ENCODE data around the gene CD302.
"Not testable (repeated sequence)": the region's sequence is repeated elsewhere in the genome, so short reads cannot be mapped to it uniquely, and the experiment has no call there.

CD302 gene

DNA sequence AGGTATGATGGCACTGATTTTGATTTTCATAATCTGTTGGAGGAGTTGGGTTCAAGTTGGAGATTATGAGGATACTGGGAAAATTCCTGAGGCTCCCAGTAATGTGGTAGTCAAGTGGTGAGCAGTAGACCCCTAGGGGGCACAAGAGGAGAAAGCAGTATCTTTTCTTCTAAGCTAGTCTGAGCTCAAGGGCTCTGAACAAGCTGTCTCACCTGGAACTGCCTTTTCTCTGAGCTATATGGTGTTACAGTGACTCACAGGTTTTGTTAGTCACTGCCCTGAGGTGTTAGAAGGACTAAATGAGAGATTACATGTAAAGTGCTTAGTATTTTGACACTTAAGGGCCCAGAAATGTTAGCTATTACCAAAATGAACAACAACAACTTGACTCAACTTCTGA lies 42.2 kb downstream of the CD302 start:
- FAIRE-seq (no peak), DNase-seq (ENCODE audit: insufficient read length, low spot score) (peak; percentile 44)

DNA sequence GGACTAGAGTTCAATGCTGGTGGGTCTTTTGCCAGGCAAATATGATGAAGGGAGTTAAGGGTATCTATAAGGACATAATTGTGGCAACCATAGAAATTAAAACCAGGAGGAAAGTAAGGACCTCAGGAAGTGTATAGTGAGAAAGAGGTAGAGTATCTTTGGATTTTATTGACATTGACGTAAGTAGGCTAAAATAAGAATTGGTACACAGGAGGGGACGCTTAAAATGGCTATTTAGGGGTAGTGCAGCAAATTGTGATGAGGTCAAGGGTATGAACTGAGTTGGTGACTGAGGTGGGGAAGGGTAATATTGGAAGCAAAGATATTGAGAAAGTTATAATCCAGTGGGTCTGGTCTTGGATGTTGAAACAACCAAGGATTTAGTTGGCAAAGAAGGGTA lies 43.0 kb downstream of the CD302 start:
- FAIRE-seq (no peak), DNase-seq (ENCODE audit: insufficient read length, low spot score) (no peak)

DNA sequence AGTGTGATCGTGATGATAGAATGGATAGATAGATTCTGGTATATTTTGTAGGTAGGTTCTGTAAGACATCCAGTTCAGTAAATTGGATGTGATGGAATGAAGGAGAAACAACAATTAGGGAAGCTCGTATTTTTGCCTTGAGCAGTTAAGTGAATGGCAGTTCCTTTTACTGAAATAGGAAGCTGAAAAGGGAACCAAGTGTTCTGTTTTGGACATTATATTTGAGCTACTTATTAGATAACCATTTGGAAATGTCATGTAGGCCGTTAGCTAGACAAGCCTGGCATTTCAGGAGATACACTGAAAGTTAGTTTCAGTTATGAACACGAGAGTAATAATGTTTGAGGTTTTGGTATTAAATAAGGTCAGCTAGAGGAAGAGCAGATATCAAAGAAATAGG lies 44.2 kb downstream of the CD302 start:
- FAIRE-seq (no peak), DNase-seq (ENCODE audit: insufficient read length, low spot score) (no peak)

DNA sequence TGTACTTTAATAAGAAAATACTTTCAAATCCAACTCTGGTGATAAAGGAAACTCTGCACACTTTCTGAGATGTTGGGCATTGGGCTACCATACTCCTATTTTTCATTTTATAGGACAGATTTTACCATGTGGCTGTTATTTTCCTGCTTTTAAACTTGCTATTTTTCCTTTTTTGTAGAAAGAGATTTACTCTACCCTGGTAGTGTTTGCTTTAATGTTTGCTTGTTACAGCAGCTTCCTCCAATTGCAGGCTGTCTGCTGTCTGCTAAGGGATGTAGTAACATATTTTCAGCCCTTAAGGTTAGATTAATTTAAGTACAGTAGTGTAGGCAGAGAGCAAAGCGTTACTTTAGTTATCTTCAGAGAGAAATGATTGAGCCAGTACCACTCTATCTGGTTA lies 47.1 kb downstream of the CD302 start:
- no peak for FAIRE-seq
- no peak for DNase-seq (ENCODE audit: insufficient read length, low spot score)

DNA sequence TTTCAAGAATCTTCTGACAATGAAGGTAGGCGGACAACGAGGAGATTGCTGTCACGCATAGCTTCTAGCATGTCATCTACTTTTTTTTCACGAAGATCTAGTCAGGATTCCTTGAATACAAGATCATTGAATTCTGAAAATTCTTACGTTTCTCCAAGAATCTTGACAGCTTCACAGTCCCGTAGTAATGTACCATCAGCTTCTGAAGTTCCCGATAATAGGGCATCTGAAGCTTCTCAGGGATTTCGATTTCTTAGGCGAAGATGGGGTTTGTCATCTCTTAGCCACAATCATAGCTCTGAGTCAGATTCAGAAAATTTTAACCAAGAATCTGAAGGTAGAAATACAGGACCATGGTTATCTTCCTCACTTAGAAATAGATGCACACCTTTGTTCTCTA lies 49.9 kb downstream of the CD302 start:
- no peak for DNase-seq (ENCODE audit: insufficient read length, low spot score)
- no peak for FAIRE-seq

DNA sequence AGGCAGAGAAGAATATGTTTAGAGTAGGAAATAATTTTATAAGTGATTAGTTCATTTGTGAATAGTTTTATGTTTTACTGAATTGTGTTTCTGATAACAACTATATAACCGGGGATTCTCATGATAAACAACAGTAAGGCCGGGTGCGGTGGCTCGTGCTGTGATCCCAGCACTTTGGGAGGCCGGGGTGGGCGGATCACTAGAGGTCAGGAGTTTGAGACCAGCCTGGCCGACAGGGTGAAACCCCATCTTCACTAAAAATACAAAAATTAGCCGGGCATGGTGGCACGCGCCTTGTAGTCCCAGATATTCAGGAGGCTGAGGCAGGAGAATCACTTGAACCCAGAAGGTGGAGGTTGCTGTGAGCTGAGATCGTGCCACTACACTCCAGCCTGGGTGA lies 52.8 kb downstream of the CD302 start:
- FAIRE-seq; DNase-seq (ENCODE audit: insufficient read length, low spot score): not testable (repeated sequence)

DNA sequence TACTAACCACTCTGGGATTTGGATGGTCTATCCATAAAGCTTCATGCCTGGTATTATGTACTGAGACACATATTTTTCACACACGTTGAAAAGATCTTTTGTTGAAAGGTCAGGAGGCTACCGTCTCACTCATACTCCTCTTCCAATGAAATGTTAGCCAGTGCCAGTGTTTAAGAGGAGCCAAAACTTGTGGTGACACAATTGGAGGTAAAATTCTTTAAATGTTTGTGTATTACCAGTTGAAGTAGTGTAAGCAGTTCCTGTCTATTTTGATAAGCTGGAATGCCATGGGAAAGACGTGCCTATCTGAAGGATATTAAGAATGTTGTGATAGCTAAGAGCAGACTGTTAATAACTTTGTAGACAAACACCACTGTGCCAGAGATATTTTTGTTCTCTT lies 53.6 kb downstream of the CD302 start:
- FAIRE-seq: no peak

DNA sequence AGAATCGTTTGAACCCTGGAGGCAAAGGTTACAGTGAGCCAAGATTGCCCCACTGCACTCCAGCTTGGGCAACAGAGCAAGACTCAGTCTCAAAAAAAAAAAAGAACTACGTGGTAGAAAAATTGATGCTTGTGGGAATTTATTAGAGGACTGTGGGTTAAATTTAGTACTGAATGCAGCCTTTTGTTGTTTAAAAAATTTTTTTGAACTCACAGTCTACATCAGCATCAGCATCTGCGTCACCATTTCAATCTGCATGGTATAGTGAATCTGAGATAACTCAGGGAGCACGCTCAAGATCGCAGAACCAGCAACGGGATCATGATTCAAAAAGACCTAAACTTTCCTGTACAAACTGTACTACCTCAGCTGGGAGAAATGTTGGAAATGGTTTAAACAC lies 55.2 kb downstream of the CD302 start:
- FAIRE-seq (no peak), DNase-seq (ENCODE audit: insufficient read length, low spot score) (no peak)

More for the DNA sequence above, 53.6 kb downstream of the CD302 start:
- peak; percentile 6 for DNase-seq (ENCODE audit: insufficient read length, low spot score)

DNA sequence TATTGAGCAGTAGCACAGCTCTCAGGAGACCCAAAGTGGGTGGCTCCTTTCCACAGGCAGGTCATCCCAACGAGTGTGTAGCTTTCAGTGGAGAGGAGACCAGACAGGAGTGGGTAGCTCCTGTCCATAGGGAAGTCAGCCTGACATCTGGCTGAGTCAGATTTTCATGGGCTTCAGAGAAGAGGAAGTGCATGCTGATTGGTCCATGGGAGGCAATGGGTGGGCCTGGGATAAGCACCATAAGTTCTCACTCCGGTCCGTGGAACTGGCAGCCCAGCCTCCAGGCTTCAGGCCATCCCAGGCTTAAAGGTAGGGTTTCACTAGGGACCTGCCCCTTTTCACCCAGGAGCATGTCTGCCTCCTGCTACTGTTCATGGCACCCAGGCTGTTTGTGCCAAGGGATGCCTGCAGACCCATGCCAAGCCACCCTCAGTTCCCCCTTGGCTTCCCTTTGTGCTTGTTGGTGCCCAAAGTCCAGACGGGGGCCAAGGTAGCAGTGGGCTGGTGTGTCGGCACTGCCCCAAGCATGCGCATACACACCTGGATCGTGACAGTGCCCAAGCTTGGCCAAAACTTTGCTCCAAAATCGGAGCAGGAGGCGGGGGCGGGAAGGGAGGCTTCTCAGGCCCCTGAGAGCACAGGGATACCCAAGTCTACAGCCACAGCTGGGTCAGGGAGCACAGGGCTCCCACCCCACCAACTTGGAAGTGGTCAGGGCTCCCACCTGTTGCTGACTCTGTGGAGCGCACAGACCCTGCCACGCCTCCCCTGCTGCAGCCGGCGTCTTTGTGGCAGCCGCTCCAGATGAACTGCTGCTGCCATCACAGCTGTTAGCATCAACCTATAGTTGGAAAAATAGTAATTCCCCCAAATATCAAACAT lies 59.3 kb downstream of the CD302 start:
- FAIRE-seq: no peak
- DNase-seq (ENCODE audit: insufficient read length, low spot score): no peak

DNA sequence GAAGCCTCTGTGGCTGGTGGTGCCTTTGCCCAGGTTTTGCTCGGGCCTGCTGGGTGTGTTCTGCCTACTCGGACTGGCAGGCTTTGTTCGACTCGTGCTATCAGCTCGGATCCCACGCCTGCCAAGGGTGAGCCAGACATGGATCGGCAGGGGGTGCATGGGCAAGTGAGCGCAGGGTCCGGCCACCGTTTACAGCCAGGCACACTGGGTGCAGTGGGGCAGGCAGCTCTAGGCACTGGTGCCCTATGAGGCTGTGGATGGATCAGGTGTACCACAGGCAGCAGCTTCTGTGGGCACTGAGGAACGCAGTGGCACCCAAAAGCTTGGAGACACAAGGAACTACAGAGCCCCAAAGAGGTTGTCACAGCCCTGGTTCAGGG lies 60.1 kb downstream of the CD302 start:
- DNase-seq (ENCODE audit: insufficient read length, low spot score) (no peak), FAIRE-seq (no peak)

DNA sequence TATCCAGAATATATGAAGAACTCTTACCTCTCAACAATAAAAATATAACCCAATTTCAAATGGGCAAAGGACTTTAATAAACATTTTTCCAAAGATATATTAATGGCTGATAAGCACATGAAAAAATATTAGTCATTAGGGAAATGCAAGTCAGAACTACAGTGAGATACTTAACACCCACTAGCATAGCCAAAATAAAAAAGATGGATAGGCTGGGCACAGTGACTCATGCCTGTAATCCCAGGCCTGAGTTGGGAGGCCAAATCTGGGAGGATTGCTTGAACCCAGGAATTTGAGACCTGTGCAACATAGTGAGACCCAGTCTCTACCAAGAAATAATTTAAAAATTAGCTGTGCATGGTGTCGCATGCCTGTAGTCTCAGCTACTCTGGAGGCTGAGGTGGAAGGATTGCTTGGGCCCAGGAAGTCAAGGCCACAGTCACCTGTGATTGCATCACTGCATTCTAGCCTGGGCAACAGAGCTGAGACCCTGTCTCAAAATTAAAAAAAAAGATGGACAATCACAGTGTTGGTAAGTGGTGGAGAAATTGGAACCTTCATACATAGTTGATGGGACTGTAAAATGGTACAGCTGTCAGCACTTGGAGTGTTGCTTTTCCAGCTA lies 60.6 kb downstream of the CD302 start:
- FAIRE-seq (no peak), DNase-seq (ENCODE audit: insufficient read length, low spot score) (no peak)

DNA sequence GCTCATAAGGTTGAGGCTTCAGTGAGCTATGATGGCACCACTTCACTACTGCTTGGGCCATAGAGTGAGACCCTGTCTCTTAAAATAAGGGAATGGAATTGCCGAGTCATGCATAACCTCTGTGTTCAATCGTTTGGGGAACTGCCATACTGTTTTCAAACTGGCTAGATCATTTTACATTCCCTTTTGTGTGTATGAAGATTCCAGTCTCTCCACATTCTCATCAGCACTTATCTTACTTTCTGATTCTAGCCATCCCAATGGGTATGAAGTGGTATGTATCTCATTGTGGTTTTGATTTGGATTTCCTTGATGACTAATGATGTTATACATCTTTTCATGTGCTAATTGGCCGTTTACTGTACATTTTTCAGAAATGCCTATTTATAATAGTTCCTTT lies 62.0 kb downstream of the CD302 start:
- no peak for FAIRE-seq
- no peak for DNase-seq (ENCODE audit: insufficient read length, low spot score)

DNA sequence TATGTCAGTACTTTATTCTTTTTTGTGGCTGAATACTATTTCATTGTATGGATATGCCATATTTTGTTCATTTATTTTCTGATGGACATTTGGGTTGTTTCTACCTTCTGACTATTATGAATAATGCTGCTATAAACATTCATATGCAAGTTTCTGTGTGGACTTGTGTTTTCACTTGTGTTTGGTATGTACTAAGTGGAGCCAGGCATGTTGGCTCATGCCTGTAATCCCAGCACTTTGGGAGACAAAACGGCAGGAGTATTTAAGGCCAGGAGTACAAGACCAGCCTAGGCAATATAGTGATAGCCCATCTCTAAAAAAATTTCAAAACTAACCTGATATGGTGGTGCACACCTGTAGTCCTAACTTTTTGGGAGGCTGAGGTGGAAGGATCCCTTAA lies 62.4 kb downstream of the CD302 start:
- FAIRE-seq: no peak

DNA sequence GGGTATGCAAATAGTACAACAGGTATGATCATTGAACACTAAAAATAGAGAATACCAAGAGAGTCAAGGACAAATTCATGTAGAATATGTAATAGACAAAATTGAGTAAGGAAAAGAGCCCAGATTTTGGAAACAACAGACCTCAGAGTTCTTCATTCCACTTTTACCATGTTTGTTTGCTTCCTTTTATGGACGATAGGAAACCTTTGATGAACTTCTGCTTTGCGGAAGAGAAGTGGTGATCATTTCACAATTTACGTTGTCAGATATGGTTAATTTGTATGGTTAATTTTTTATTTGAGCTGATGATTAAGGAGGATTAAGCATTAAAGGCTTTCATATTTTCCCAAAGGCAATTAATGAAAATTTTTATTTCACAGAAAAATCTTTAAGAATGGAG lies 69.4 kb downstream of the CD302 start:
- DNase-seq (ENCODE audit: insufficient read length, low spot score): no peak
- FAIRE-seq: no peak

More for the DNA sequence above, 62.4 kb downstream of the CD302 start:
- DNase-seq (ENCODE audit: insufficient read length, low spot score): no peak

DNA sequence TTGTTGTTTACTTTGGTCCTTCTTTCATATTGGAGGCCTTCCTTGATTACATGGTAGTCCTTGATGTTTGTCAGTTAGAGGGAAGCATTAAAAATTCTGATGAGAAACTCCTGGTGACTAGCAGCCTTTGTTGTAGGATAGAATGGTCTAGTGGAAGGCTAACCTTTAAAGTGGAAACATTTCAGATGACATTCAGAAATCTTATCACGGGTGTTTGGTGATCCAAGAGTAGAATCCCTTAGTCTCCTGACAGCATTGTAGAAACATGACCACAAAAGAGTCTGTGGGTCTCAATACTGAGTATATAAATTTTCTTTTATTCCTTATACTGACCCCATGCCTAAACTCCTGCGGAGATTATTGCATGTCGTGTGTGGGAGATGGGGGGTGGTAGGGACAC lies 72.3 kb downstream of the CD302 start:
- no peak for FAIRE-seq

DNA sequence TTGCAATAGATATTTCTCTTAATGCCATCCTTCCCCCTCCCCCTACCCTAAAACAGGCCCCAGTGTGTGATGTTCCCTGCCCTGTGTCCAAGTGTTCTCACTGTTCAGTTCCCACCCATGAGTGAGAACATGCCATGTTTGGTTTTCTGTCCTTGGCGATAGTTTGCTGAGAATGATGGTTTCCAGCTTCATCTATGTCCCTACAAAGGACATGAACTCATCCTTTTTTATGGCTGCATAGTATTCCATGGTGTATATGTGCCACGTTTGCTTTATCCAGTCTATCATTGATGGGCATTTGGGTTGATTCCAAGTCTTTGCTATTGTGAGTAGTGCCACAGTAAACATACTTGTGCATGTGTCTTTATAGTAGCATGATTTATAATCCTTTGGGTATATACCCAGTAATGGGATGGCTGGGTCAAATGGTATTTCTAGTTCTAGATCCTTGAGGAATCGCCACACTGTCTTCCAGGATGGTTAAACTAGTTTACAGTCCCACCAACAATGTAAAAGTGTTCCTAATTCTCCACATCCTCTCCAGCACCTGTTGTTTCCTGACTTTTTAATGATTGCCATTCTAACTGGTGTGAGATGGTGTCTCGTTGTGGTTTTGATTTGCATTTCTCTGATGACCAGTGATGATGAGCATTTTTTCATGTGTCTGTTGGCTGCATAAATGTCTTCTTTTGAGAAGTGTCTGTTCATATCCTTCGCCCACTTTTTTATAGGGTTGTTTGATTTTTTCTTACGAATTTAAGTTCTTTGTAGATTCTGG lies 73.0 kb downstream of the CD302 start:
- FAIRE-seq; DNase-seq (ENCODE audit: insufficient read length, low spot score): not testable (repeated sequence)

More for the DNA sequence above, 72.3 kb downstream of the CD302 start:
- DNase-seq (ENCODE audit: insufficient read length, low spot score): no peak

DNA sequence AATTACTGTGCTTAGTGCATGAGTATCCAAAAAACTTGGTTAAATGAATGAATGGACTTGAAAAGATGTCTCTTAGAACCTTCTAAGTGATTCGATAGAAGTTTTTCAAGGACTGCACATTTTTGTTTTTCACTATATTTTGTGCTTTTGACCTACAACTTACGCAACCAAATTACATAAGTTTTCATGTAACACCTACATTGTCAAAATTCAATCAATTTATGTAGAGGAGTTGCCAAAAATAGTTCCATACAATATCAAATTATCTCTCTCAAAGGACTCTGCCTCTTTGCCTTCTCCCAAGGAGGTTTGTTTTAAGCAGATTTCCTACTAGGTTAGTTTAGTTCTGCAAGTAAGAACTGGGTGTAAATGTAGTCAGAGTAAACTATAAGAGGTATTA lies 75.4 kb downstream of the CD302 start:
- FAIRE-seq: no peak

DNA sequence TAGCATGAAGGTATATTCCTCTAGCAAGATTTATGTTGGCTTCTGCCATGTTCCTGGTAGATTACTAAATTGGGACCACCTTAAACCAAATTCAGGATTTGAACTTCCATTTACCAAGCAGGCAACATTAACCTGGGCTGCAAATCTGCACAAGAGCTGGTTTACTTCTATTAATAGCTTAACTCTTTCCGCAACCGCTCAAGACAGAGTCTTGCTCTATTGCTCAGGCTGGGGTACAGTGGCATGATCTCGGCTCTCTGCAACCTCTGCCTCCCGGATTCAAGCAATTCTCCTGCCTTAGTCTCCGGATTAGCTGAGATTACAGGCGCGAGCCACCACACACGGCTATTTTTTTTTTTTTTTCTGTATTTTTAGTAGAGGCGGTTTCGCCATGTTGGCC lies 77.3 kb downstream of the CD302 start:
- FAIRE-seq: no peak
- no peak for DNase-seq (ENCODE audit: insufficient read length, low spot score)

More for the DNA sequence above, 75.4 kb downstream of the CD302 start:
- DNase-seq (ENCODE audit: insufficient read length, low spot score): no peak

All from HTR-8/SVneo (cell line).